ENCODE results near the gene ANKRD9.

ANKRD9 gene

GRCh38 chr14:102497998-102498677 is 11.4 kb downstream of the ANKRD9 start:
- DNase-seq: no peak

- DNase-seq: no peak
Observed at GRCh38 chr14:102496958-102497744, 12.4 kb downstream of the ANKRD9 start.

GRCh38 chr14:102496331-102496691 is 13.3 kb downstream of the ANKRD9 start:
- no peak for DNase-seq

- DNase-seq: no peak
Observed at GRCh38 chr14:102495491-102496330, 13.9 kb downstream of the ANKRD9 start.

GRCh38 chr14:102493585-102493984 is 16.0 kb downstream of the ANKRD9 start:
- DNase-seq: no peak

GRCh38 chr14:102493096-102493495 is 16.5 kb downstream of the ANKRD9 start:
- no peak for DNase-seq

- no peak for DNase-seq
Observed at GRCh38 chr14:102492531-102492910, 17.1 kb downstream of the ANKRD9 start.

- DNase-seq: no peak
Observed at GRCh38 chr14:102491786-102492530, 17.6 kb downstream of the ANKRD9 start.

GRCh38 chr14:102491366-102491765 is 18.2 kb downstream of the ANKRD9 start:
- DNase-seq: no peak

- no peak for DNase-seq
Observed at GRCh38 chr14:102490456-102490855, 19.1 kb downstream of the ANKRD9 start.

GRCh38 chr14:102487204-102487577 is 22.4 kb downstream of the ANKRD9 start:
- no peak for DNase-seq

- DNase-seq: no peak
Observed at GRCh38 chr14:102486513-102487203, 22.9 kb downstream of the ANKRD9 start.

- no peak for DNase-seq
Observed at GRCh38 chr14:102485693-102486512, 23.7 kb downstream of the ANKRD9 start.

GRCh38 chr14:102484316-102484715 is 25.3 kb downstream of the ANKRD9 start:
- no peak for DNase-seq

GRCh38 chr14:102481791-102482238 is 27.8 kb downstream of the ANKRD9 start:
- no peak for DNase-seq

- DNase-seq: no peak
Observed at GRCh38 chr14:102481371-102481770, 28.2 kb downstream of the ANKRD9 start.

GRCh38 chr14:102479777-102480176 is 29.8 kb downstream of the ANKRD9 start:
- DNase-seq: no peak

- no peak for DNase-seq
Observed at GRCh38 chr14:102479107-102479506, 30.5 kb downstream of the ANKRD9 start.

GRCh38 chr14:102474934-102475333 is 34.6 kb downstream of the ANKRD9 start:
- DNase-seq: no peak

- DNase-seq: no peak
Observed at GRCh38 chr14:102473559-102473958, 36.0 kb downstream of the ANKRD9 start.

GRCh38 chr14:102472791-102473150 is 36.8 kb downstream of the ANKRD9 start:
- DNase-seq: no peak

Measured in activated naive CD4-positive, alpha-beta T cell treated with Interleukin-2 at 50 U/mL for 16 hours (primary cell).